ENCODE measurements around the gene GNL1.
"Not testable (repeated sequence)": the region's sequence is repeated elsewhere in the genome, so short reads cannot be mapped to it uniquely, and the experiment has no call there.

Gene GNL1

GRCh38 chr6:30521082-30521481 lies 35.2 kb downstream of the GNL1 start:
- H3K4me3 Mint-ChIP-seq, H3K27ac Mint-ChIP-seq, H3K27me3 Mint-ChIP-seq, H3K9me3 Mint-ChIP-seq: not testable (repeated sequence)
- Mint-ChIP-seq H3K36me3 (peaks cover 30% of the 10 kb centered on the region), H3K4me1 (peaks cover 78% of the 10 kb centered on the region)

- no peaks in the 10 kb centered on the region for H3K27me3 Mint-ChIP-seq
- peaks cover 29% of the 10 kb centered on the region for H3K36me3 Mint-ChIP-seq
- H3K4me1 Mint-ChIP-seq, result peaks cover 76% of the 10 kb centered on the region
- H3K4me3 Mint-ChIP-seq, result no peak overlapping the region
- peak overlapping the region; percentile 62 for H3K27ac Mint-ChIP-seq
- H3K9me3 Mint-ChIP-seq, result peaks cover 4% of the 10 kb centered on the region
These were observed 35.8 kb downstream of the GNL1 start for GRCh38 chr6:30520522-30520921.

- Mint-ChIP-seq H3K36me3 (peaks cover 26% of the 10 kb centered on the region), H3K4me1 (peaks cover 76% of the 10 kb centered on the region), H3K27ac (peak overlapping the region; percentile 84), H3K4me3 (peak overlapping the region; percentile 68)
- H3K27me3 Mint-ChIP-seq, H3K9me3 Mint-ChIP-seq: not testable (repeated sequence)
These were observed 37.7 kb downstream of the GNL1 start for GRCh38 chr6:30518505-30519145.

- H3K36me3 Mint-ChIP-seq, result peaks cover 21% of the 10 kb centered on the region
- H3K27me3 Mint-ChIP-seq, H3K9me3 Mint-ChIP-seq: not testable (repeated sequence)
- H3K4me1 Mint-ChIP-seq, result peaks cover 71% of the 10 kb centered on the region
- peak overlapping the region; percentile 68 for H3K4me3 Mint-ChIP-seq
- H3K27ac Mint-ChIP-seq, result peak overlapping the region; percentile 84
These were observed 38.4 kb downstream of the GNL1 start for GRCh38 chr6:30517767-30518504.

- Mint-ChIP-seq H3K36me3 (peaks cover 13% of the 10 kb centered on the region), H3K4me1 (peaks cover 72% of the 10 kb centered on the region), H3K27ac (peak overlapping the region; percentile 99), H3K4me3 (peak overlapping the region; percentile 88)
- H3K27me3 Mint-ChIP-seq, H3K9me3 Mint-ChIP-seq: not testable (repeated sequence)
These were observed 39.6 kb downstream of the GNL1 start for GRCh38 chr6:30516754-30517076.

GRCh38 chr6:30515944-30516753 lies 40.1 kb downstream of the GNL1 start:
- Mint-ChIP-seq H3K27ac (peak overlapping the region; percentile 99), H3K9me3 (no peaks in the 10 kb centered on the region), H3K36me3 (peaks cover 13% of the 10 kb centered on the region), H3K4me1 (peaks cover 73% of the 10 kb centered on the region), H3K4me3 (peak overlapping the region; percentile 88), H3K27me3 (no peaks in the 10 kb centered on the region)

- peak overlapping the region; percentile 88 for H3K4me3 Mint-ChIP-seq
These were observed 41.2 kb downstream of the GNL1 start for GRCh38 chr6:30515106-30515505.

GRCh38 chr6:30513451-30513850 lies 42.8 kb downstream of the GNL1 start:
- H3K27me3 Mint-ChIP-seq, result no peaks in the 10 kb centered on the region
- no peak overlapping the region for H3K27ac Mint-ChIP-seq
- no peak overlapping the region for H3K4me3 Mint-ChIP-seq
- H3K36me3 Mint-ChIP-seq, result peaks cover 5% of the 10 kb centered on the region
- peaks cover 76% of the 10 kb centered on the region for H3K4me1 Mint-ChIP-seq
- H3K9me3 Mint-ChIP-seq, result peaks cover 5% of the 10 kb centered on the region

More at GRCh38 chr6:30515106-30515505, 41.2 kb downstream of the GNL1 start:
- Mint-ChIP-seq H3K4me1 (peaks cover 77% of the 10 kb centered on the region), H3K27ac (peak overlapping the region; percentile 97), H3K9me3 (no peaks in the 10 kb centered on the region), H3K27me3 (no peaks in the 10 kb centered on the region), H3K36me3 (peaks cover 8% of the 10 kb centered on the region)

- peaks cover 5% of the 10 kb centered on the region for H3K9me3 Mint-ChIP-seq
- peaks cover 2% of the 10 kb centered on the region for H3K36me3 Mint-ChIP-seq
- peaks cover 82% of the 10 kb centered on the region for H3K4me1 Mint-ChIP-seq
- H3K27me3 Mint-ChIP-seq, result no peaks in the 10 kb centered on the region
- H3K27ac Mint-ChIP-seq, result peak overlapping the region; percentile 76
- peak overlapping the region; percentile 0 for H3K4me3 Mint-ChIP-seq
These were observed 45.1 kb downstream of the GNL1 start for GRCh38 chr6:30511169-30511546.

GRCh38 chr6:30510419-30511168 lies 45.7 kb downstream of the GNL1 start:
- Mint-ChIP-seq H3K36me3 (peaks cover 2% of the 10 kb centered on the region), H3K4me1 (peaks cover 84% of the 10 kb centered on the region), H3K4me3 (peak overlapping the region; percentile 0), H3K27me3 (no peaks in the 10 kb centered on the region), H3K27ac (peak overlapping the region; percentile 76), H3K9me3 (peaks cover 5% of the 10 kb centered on the region)

- Mint-ChIP-seq H3K9me3 (peaks cover 5% of the 10 kb centered on the region), H3K4me3 (peak overlapping the region; percentile 67), H3K27me3 (no peaks in the 10 kb centered on the region), H3K27ac (peak overlapping the region; percentile 92), H3K36me3 (peaks cover 2% of the 10 kb centered on the region), H3K4me1 (peaks cover 74% of the 10 kb centered on the region)
These were observed 47.2 kb downstream of the GNL1 start for GRCh38 chr6:30508890-30509736.

GRCh38 chr6:30507849-30508827 lies 48.2 kb downstream of the GNL1 start:
- Mint-ChIP-seq H3K9me3 (peaks cover 5% of the 10 kb centered on the region), H3K4me1 (peaks cover 72% of the 10 kb centered on the region), H3K36me3 (peaks cover 2% of the 10 kb centered on the region), H3K4me3 (peak overlapping the region; percentile 67), H3K27me3 (no peaks in the 10 kb centered on the region), H3K27ac (peak overlapping the region; percentile 92)

- Mint-ChIP-seq H3K36me3 (no peaks in the 10 kb centered on the region), H3K4me3 (peak overlapping the region; percentile 84), H3K27ac (peak overlapping the region; percentile 82), H3K9me3 (no peaks in the 10 kb centered on the region), H3K4me1 (peaks cover 51% of the 10 kb centered on the region), H3K27me3 (no peaks in the 10 kb centered on the region)
These were observed 55.6 kb downstream of the GNL1 start for GRCh38 chr6:30500421-30501355.

All from activated naive CD4-positive, alpha-beta T cell treated with anti-CD3 and anti-CD28 coated beads, Interleukin-2, amount 50 U/mL, for 24 hours (primary cell).